A204.1 (cell line): ENCODE measurements around the gene PARP11.
"Not testable (repeated sequence)": the region's sequence is repeated elsewhere in the genome, so short reads cannot be mapped to it uniquely, and the experiment has no call there.

ENCODE experiments used
- FAIRE-seq: peaks from 2 replicates; lab custom pipeline; 2012; peaks lifted over from hg19 to GRCh38; lab: Jason Lieb, UNC

The PARP11 gene

DNA sequence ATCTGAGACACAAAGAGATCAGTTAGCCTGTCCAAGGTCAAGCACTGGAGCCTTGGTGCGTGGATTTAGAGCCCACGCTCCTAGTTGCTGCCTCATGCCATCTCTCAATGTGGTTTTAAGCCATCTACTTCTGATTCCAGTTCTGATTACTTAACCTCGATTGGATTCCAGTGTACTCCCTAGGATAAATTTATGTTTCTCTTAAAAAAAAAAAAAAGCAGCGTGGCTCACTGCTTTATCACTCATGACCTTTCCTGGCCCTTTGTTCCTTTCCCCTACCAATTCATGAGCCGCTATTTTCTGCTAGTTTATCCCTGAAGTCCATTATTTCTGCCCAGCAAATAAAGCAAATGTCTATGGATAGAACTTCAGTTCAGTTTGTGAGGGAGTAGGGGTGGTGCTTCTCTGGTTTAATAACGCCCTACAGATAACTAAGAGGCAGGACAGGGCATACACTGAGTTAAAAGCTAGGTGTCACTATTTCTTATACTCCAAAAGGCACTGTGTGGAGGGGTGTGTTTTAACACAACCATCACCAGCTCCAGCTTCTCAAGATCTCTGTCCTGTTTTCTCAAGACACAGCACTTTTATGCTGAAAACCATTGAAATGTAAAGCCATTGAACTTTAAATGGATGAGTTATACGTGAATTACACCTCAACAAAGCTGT, 9.8 kb upstream of the PARP11 start:
- FAIRE-seq: no peak

DNA sequence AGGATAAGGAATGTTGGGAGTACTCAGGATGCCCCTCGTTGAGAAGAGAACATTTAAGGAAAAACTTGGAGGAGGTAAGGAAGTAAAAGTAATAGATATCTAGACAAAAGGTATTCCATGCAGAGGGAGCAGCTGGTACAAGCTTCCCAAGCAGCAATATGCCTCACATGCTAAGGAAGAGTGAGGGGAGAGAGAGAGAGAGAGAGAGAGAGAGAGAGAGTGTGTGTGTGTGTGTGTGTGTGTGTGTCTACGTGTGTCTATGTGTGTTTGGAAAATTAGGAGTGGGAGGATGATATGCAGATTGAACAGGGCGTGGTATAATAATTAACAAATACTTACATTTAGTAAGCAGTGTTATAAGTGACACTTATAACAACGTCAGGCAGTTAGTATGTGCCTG, 9.2 kb upstream of the PARP11 start:
- no peak for FAIRE-seq

GRCh38 chr12:3881281-3881950, 8.2 kb upstream of the PARP11 start:
- FAIRE-seq: no peak

GRCh38 chr12:3879846-3880245, 6.6 kb upstream of the PARP11 start:
- FAIRE-seq: no peak

- FAIRE-seq: no peak
Observed at GRCh38 chr12:3871356-3871755, 1.8 kb downstream of the PARP11 start.

- no peak for FAIRE-seq
Observed at GRCh38 chr12:3869865-3870264, 3.3 kb downstream of the PARP11 start.

GRCh38 chr12:3869433-3869832, 3.8 kb downstream of the PARP11 start:
- FAIRE-seq: no peak

- no peak for FAIRE-seq
Observed at GRCh38 chr12:3863756-3864155, 9.4 kb downstream of the PARP11 start.

DNA sequence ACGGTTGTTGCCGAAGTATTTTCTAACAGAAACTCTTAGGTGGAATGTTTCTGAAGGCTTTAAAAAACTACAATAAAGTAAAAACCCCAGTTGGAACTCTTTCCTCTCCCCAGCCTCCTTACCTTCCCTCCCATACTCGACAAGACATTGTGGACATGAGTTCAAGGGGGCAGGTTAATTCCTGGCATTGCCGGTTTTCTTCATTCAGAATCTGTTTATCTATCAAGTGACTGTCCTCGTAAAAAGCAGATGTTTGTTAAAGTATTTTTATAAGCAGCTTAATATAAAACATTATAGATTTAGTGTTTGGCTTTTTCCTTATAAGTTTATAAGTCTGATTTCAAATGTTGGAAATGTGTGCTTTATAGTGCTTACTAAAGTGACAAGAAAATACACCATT, 30.7 kb downstream of the PARP11 start:
- no peak for FAIRE-seq

- FAIRE-seq: no peak
Observed at GRCh38 chr12:3841783-3842182, 31.4 kb downstream of the PARP11 start.

GRCh38 chr12:3840833-3841232, 32.4 kb downstream of the PARP11 start:
- FAIRE-seq: not testable (repeated sequence)

DNA sequence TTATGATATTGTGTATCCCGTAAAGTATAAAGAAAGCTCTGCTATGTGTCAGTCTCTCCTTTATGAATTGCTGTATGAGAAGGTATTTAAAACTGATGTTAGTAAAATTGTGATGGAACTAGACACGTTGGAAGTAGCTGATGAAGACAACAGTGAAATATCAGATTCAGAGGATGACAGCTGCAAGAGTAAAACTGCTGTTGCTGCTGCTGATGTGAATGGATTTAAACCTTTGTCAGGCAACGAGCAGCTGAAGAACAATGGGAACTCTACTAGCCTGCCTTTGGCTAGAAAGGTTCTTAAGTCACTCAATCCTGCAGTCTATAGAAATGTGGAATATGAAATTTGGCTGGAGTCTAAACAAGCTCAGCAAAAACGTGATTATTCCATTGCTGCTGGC, 33.5 kb downstream of the PARP11 start:
- not testable (repeated sequence) for FAIRE-seq

GRCh38 chr12:3838701-3839548, 34.3 kb downstream of the PARP11 start:
- not testable (repeated sequence) for FAIRE-seq

GRCh38 chr12:3838076-3838475, 35.1 kb downstream of the PARP11 start:
- FAIRE-seq: no peak

DNA sequence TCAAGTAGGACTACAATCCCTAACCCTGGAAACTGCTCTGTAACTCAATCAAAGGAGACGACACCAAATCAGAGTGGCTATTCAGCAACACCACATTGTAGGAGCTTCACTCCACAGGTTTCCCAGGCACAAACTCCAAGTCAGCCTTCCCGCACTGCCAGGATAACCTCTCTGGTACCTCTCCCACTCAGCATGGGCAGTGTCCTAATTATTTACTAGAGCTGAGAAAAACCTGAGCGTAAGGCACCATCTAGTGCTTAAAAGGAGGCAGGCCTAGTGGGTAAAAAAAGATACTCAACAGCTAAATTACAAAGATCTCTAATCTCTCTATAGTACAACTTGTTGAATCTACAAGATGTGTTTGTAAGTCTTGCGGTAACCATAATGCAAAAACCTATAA, 36.1 kb downstream of the PARP11 start:
- FAIRE-seq: no peak

- FAIRE-seq: no peak
Observed at GRCh38 chr12:3836641-3837040, 36.6 kb downstream of the PARP11 start.

DNA sequence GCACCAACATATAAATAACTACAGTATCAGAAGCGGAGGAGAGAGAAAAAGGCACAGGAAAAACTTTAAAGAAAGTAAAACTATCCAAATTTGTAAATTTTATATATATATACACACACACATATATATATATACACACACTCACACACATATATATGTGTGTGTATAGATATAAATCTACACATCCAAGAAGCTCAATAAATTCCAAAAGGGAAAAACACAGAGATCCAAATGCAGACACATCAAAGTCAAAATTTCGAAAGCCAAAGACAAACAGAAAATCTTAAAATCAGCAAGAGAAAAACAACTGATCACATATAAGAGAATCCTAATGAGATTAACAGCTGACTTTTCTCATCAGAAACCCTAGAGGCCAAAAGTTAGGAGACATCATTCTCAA, 37.3 kb downstream of the PARP11 start:
- FAIRE-seq: no peak

DNA sequence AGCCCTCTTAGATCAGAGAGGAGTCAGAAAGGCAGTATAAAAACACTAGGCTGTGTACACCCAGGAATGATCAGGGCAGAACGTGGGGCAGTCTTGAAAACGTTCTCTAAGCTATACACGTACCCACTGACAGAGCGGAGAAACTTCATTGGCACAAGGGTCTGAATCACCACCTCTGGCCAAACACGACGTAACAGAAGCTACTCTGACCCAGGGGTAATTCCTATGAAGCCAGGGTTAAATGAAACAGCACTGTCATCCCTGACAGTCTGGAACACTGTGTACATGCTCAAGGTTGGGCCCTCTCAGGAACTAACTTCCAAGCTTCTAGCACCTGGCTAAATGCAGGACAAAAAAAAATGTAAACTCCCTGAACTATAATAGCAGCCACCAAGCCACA, 38.4 kb downstream of the PARP11 start:
- FAIRE-seq: no peak

DNA sequence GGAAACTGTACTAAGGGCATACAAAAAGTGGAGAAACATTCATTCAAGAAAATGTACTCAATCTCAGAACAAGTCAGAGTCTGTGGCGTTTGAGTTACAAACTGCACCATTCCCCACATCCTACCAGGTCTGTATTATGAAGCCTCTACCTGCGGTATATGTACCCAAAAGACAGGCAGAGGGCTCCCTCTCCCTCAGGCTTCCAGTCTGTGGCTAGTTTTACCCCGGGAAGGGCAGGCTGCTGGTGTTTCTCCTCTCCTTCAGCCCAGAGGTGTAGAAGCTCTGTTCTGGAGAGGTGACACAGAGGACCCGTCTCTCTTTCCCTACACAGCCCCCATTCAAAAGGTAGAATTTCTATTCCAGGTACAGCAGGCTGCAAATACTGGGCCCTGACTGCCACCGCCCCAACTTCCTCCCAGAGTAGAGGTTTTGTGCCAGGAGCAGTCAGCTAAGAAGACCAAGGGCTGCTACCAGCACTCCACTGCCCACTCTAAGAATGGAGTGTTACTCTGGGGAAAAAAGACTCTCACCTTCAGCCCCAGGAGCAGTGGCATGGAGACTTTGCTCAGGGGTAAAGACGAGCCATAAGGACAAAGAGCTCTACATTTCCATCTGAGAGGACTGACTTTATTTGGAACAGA, 39.4 kb downstream of the PARP11 start:
- no peak for FAIRE-seq

DNA sequence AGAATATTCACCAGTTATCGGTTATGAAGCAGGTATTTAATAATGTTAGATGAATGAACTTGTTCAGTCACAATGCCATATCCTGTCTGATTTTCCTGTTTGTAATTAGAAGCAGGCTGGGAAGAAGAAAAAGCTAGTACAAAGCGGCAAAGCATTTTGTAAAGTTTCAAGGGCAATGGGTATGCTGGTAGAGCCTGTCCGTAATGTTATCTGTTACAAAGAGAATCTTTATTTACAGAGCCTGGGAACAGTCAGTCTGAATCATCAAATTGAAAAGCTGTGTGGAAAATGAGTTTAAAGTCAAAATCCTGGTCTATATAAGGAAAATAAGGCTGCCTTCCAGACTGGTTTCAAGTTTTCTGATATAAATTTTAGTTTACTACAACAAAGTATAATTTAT, 40.5 kb downstream of the PARP11 start:
- no peak for FAIRE-seq

DNA sequence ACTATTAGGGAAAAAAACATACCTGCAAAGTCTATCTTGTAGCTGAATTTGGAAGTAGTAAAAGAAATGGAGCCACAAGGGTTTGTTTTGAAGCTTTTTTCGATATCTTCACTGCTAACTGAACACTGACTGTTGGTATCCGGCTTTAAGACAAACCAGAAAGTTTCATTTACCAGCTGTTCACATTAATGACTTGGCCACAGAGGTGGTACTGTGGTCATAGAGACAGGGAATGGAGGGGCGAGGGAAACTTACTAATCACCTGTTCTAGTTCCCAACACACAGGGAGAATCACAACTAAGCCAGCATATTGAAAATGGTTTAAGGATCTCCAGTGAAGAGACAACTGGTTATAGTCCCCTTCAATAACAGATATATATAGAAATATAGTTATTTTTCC, 44.3 kb downstream of the PARP11 start:
- FAIRE-seq: no peak

GRCh38 chr12:3827301-3828000, 45.7 kb downstream of the PARP11 start:
- no peak for FAIRE-seq
